ENCODE measurements around the gene SLAMF8.

- TF ChIP-seq, protein P1, sequence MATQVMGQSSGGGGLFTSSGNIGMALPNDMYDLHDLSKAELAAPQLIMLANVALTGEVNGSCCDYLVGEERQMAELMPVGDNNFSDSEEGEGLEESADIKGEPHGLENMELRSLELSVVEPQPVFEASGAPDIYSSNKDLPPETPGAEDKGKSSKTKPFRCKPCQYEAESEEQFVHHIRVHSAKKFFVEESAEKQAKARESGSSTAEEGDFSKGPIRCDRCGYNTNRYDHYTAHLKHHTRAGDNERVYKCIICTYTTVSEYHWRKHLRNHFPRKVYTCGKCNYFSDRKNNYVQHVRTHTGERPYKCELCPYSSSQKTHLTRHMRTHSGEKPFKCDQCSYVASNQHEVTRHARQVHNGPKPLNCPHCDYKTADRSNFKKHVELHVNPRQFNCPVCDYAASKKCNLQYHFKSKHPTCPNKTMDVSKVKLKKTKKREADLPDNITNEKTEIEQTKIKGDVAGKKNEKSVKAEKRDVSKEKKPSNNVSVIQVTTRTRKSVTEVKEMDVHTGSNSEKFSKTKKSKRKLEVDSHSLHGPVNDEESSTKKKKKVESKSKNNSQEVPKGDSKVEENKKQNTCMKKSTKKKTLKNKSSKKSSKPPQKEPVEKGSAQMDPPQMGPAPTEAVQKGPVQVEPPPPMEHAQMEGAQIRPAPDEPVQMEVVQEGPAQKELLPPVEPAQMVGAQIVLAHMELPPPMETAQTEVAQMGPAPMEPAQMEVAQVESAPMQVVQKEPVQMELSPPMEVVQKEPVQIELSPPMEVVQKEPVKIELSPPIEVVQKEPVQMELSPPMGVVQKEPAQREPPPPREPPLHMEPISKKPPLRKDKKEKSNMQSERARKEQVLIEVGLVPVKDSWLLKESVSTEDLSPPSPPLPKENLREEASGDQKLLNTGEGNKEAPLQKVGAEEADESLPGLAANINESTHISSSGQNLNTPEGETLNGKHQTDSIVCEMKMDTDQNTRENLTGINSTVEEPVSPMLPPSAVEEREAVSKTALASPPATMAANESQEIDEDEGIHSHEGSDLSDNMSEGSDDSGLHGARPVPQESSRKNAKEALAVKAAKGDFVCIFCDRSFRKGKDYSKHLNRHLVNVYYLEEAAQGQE (IDR thresholded peaks at IDR 0.05) = no peak
- TF ChIP-seq YY1 (IDR thresholded peaks at IDR 0.05) = no peak
Observed at GRCh38 chr1:159829822-159830465, 3.3 kb downstream of the SLAMF8 start.
